GM06990 (cell line): ENCODE results near the gene PRIM1.
"Not testable (repeated sequence)": the region's sequence is repeated elsewhere in the genome, so short reads cannot be mapped to it uniquely, and the experiment has no call there.

Experiments used
- DNase-seq: peaks from one replicate; pipeline ENCODE4 v3.0.0-alpha.2; 2011; ENCODE audit not compliant: insufficient read length; ENCODE audit errors: extremely low read depth
- H3K27me3 ChIP-seq: replicated peaks from 2 replicates; pipeline ENCODE4 v1.6.0; 2011; ENCODE audit warnings: low read length; ENCODE audit not compliant: control insufficient read depth, insufficient read depth
- H3K36me3 ChIP-seq: 2 replicates; pipeline ENCODE4 v1.5.1; 2011; ENCODE audit warnings: low read length; ENCODE audit not compliant: control insufficient read depth, insufficient read depth
- H3K4me3 ChIP-seq: replicated peaks from 2 replicates; pipeline ENCODE4 v1.5.1; 2011; ENCODE audit warnings: low read depth, mild to moderate bottlenecking, control low read depth, low read length
- CTCF ChIP-seq: IDR thresholded peaks from 2 replicates; pipeline ENCODE4 v1.5.1; 2011; ENCODE audit warnings: low read length, control low read depth, mild to moderate bottlenecking, inconsistent platforms; ENCODE audit not compliant: insufficient read depth, poor library complexity, severe bottlenecking

The PRIM1 gene

GRCh38 chr12:56753566-56753965 lies 1.4 kb upstream of the PRIM1 start:
- no peak for TF ChIP-seq CTCF
- Histone ChIP-seq H3K4me3 (no peak overlapping the region), H3K27me3 (no peaks in the 10 kb centered on the region), H3K36me3 (no peaks in the 10 kb centered on the region)
- no peak for DNase-seq

DNA sequence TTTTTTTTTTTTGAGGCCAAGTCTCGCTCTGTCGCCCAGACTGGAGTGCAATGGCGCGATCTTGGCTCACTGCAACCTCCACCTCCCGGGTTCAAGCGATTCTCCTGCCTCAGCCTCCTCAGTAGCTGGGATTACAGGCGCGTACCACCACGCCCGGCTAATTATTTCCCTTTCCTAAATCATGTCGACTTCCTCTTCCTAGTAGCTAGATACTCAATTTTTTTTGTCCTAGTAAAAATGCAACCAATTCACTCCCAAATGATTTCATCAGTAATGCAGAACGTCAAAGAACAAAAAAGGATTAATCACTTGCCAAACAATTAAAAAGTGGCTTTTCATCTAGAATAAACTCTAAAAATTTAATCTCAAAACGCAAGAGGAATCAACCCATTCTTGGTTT lies 1.5 kb downstream of the PRIM1 start:
- not testable (repeated sequence) for H3K4me3 ChIP-seq, H3K27me3 ChIP-seq, H3K36me3 ChIP-seq, DNase-seq

DNA sequence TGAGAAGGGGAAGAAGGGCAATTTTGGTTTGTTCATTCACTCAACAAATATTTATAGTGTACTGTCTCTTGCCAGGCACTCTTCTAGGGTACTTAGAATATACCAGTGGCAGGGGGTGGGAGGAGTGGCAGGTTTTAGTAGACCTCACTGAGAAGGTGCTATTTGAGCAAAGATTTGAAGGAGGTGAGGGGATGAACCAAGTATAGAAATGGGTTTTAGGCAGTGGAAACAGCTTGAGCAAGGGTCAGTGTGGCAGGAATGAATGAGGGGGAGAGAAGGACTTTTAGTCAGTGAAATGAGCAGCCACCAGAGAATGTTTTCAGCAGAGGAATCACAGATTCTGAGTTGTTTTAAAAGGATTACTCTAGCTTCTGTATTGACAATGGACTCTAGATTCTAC lies 2.3 kb downstream of the PRIM1 start:
- no peaks in the 10 kb centered on the region for H3K27me3 ChIP-seq
- no peaks in the 10 kb centered on the region; the same call in none of the 2 replicates for H3K36me3 ChIP-seq
- DNase-seq, result no peak
- TF ChIP-seq CTCF, result no peak
- no peak overlapping the region for H3K4me3 ChIP-seq

- Histone ChIP-seq H3K4me3 (no peak overlapping the region), H3K27me3 (no peaks in the 10 kb centered on the region), H3K36me3 (no peaks in the 10 kb centered on the region; the same call in none of the 2 replicates)
- TF ChIP-seq CTCF, result no peak
- no peak for DNase-seq
These were observed 2.8 kb downstream of the PRIM1 start for GRCh38 chr12:56749359-56749758.

- peaks cover 1% of the 10 kb centered on the region for H3K36me3 ChIP-seq
- H3K27me3 ChIP-seq, result no peaks in the 10 kb centered on the region
- TF ChIP-seq CTCF, result no peak
- no peak overlapping the region for H3K4me3 ChIP-seq
- DNase-seq, result no peak
These were observed 23.8 kb downstream of the PRIM1 start for GRCh38 chr12:56728139-56728861.

DNA sequence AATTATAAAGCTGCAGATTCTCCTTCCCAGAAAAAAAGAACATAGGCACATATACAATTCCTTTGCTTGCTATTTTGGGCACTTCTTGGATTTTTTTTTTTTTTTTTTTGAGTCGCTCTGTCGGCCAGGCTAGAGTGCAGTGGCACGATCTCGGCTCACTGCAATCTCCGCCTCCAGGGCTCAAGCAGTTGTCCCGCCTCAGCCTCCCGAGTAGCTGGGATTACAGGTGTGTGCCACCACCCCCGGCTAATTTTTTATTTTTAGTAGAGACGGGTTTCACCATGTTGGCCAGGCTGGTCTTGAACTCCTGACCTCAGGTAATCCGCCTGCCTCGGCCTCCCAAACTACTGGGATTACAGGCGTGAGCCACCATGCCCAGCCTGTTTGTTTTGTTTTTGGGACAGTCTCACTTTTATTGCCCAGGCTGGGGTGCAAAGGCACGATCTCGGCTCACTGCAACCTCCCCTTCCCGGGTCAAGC lies 25.9 kb downstream of the PRIM1 start:
- DNase-seq, H3K4me3 ChIP-seq, H3K36me3 ChIP-seq, H3K27me3 ChIP-seq: not testable (repeated sequence)

DNA sequence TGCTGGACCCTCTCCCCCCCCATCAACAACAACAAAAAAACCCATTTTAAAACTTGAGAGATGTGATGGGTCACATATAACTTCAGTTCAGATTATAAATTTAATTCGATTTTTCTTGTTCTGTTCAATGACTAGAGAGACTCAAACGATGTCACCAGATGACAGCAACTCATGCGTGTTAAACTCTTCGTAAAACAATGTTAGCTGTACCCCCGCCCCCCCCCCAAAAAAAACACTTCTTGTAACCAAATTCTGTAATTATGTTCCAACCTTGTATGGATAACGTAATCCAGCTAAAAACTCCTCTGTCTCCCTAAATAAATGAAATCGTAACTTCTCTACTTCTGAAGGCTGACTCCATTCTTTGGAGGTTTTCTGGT lies 26.4 kb downstream of the PRIM1 start:
- H3K4me3 ChIP-seq, result peak overlapping the region; percentile 99
- H3K27me3 ChIP-seq, result no peaks in the 10 kb centered on the region
- TF ChIP-seq CTCF, result no peak
- H3K36me3 ChIP-seq, result peaks cover 7% of the 10 kb centered on the region
- DNase-seq, result no peak
